Midbrain (tissue), 1 donor: Measurements from ENCODE around the gene C14orf132.

Experiments used
- DNase-seq: peaks from one replicate; lab custom pipeline; 2025; lab: John Stamatoyannopoulos, UW

Gene C14orf132

GRCh38 chr14:96120941-96121340 lies 81.8 kb downstream of the C14orf132 start:
- no peak for DNase-seq

- no peak for DNase-seq
Observed at GRCh38 chr14:96121660-96122395, 82.7 kb downstream of the C14orf132 start.

GRCh38 chr14:96122496-96122895 lies 83.3 kb downstream of the C14orf132 start:
- no peak for DNase-seq

DNA sequence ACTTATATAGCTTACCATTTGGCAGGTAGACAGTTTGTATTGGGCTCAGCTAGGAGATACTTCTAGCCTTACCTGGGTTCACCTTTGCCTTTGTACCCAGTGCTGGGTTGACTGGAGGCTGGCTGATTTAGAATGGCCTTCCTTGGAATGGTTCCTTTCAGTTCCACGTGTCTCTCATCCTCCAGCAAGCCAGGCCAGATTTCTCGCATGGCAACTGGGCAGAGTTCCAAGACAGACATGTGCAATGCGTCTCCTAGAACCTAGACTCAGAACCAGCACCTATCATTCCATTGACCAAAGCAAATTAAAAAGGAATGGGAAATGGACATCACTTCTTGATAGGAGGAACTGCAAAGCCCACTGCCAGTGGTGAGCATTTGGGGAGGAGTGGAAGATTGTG lies 86.4 kb downstream of the C14orf132 start:
- DNase-seq, result no peak

GRCh38 chr14:96126339-96126782 lies 87.2 kb downstream of the C14orf132 start:
- no peak for DNase-seq

DNA sequence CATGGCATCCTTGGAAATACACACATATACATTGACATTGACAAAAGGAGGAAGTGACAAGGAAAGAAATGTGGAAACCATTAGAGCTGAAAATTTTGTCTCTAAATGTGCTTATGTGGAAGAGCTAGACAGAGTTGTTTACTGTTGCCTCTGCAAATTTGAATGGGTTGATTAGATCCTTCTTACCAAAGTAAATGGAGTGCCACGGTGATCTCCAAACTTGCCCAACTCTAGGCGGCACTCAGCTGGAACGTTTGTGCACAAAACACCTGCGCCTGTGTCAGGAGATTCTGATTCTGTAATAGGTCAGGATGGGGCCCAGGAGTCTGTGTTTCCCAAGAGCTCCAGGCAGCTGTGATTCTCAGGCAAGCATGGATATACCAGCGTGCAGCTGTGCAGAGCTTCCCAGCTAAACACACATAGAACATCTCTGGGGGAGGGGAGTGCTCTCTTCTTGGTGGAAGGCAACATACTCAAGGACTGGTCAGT lies 87.7 kb downstream of the C14orf132 start:
- no peak for DNase-seq

DNA sequence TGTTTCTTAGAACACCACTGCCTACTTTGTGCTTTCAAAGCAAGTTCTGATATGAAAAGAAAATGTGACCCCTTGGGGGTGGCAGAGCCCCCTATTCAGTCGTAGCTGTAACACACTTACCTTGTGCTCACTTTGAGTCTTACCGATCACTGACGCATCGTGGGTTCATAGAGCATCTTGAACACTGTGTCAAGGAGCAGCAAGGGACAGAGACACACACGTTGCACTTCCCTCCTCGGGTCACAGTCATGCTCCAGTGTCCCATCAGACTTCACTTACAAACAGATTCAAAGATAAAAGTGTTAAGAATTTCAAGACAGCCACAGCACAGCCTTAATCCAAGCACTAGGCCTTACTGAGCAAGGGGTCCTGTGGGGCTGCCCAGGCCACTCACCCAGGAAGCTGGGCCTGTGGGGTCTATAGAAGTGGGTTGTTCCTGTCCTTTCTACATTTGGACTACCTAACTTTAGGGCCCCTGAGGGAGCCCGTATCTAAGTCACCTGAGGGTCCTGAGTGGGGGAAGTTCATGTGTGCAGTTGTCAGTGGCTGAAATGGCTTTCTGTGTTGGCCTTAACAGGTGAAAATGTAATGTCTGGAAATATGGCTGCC lies 90.1 kb downstream of the C14orf132 start:
- no peak for DNase-seq

DNA sequence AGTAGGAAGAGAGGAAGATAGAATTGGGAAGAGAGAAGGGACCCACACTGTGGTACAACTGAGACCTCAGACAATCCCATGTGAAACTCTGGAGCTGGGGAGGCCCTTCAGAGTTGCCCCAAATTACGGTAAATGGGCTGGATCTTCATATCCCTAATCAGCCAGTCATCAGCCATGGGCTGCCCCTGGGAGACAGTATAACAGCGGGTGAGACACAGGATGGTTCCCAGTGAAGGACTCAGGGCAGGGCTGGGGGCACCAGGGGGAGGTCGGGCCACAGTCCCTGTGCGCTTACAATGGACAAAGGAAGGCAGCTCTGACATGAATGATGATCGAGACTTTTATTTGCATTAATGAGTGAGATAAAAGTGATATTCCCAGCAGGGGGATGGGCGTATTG lies 91.2 kb downstream of the C14orf132 start:
- no peak for DNase-seq

DNA sequence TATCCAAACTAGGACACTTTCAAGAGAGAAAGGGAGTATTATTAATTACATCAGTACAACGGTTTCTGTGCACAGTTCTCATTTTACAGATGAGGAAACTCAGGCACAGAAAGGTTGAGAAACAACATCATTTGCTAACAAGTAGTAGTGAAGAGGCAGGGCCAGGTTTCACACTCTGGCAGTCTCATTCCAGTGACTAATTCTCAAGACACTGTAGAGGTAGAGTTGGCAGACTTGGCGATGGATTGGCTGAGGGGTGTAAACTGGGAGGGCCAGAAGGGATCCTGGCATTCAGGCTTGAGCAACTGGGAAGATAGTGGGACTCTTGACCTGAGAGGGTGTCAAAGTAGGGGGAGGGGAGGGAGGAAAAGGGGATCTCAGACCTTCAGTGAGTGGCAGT lies 91.7 kb downstream of the C14orf132 start:
- no peak for DNase-seq

DNA sequence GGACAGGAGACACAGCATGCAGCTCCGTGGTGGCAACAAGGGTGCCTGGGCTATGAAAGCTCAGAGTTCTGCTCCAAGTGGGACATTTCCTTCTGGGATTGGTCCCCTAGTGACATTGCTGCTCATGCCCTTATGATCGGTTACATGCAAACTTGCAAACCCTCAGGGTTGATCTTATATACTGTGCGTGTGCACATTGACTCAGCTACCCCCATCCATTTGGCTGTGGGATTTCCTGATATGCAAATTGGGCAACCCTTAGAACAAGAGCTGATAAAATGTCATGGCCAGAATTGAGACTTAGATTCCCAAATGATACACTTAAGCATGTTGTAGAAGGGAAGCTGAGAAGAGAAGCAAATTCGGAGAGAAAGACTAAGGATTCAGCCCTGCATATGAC lies 92.7 kb downstream of the C14orf132 start:
- DNase-seq, result no peak

- DNase-seq, result no peak
Observed at GRCh38 chr14:96134508-96134907, 95.3 kb downstream of the C14orf132 start.

- DNase-seq, result no peak
Observed at GRCh38 chr14:96135285-96135684, 96.1 kb downstream of the C14orf132 start.

- no peak for DNase-seq
Observed at GRCh38 chr14:96136371-96137005, 97.3 kb downstream of the C14orf132 start.

DNA sequence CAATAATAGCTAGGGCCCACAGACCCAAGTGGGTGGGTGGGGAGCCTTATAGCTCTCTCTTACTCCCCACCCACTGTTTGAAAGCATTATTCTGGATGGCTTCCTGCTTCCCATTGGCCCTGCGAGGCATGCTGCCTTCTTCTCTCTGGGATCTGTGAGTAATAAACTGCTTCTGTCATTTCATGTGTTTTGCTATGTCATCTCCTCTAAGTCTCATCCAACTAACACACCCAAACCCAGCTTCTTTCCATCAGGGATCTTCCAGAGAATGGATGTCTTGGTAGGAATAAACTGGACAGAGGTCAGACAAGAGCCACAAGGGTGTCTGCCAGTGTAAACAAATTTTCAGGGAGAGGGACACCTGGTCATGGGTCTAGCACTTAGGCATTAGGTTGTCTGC lies 99.1 kb downstream of the C14orf132 start:
- no peak for DNase-seq

GRCh38 chr14:96139169-96139568 lies 100.0 kb downstream of the C14orf132 start:
- no peak for DNase-seq

- no peak for DNase-seq
Observed at GRCh38 chr14:96139879-96140278, 100.7 kb downstream of the C14orf132 start.

DNA sequence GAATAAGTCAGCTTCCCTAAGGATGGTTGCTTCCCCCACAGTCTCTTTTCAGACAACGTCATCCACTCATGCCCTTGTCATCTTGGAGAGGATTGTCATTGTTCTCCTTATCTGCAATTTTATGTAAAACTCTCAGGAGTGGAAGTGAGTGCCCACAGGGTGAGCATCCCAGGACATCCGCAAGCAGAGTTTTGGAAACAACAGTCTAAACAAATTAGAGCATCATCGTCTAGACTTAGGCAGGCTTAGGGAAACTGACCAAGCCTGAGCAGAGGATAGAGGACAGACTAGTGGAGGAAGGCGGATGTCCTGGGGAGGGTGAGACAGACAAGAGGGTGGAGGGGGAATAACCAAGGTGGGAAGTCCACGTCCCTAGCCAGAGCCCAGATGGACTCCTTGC lies 101.8 kb downstream of the C14orf132 start:
- DNase-seq, result no peak
